Left renal pelvis (tissue), 4 donors: Measurements from ENCODE around the gene PARK7. TPM values are rescaled to one million over a fixed set of nuclear protein-coding genes. Genes with fewer than 3 reads are reported as not detected.

Experiments
- DNase-seq, 4 donors: peaks; one replicate each; pipeline ENCODE4 v3.0.0-alpha.2; 2013; ENCODE audit warnings: low read depth in 4 of 4, low spot score in 3 of 4
- polyA plus RNA-seq, 4 donors: library from polyadenylated mRNA; unstranded; fragments of 120-200 nt; gene quantifications; one replicate each; pipeline ENCODE4 v1.2.1, GENCODE V29; 2013; ENCODE audit not compliant: insufficient read length in 4 of 4

Gene PARK7
- polyA plus RNA-seq, 4 donors = 267 to 365 (median 318) TPM

DNA sequence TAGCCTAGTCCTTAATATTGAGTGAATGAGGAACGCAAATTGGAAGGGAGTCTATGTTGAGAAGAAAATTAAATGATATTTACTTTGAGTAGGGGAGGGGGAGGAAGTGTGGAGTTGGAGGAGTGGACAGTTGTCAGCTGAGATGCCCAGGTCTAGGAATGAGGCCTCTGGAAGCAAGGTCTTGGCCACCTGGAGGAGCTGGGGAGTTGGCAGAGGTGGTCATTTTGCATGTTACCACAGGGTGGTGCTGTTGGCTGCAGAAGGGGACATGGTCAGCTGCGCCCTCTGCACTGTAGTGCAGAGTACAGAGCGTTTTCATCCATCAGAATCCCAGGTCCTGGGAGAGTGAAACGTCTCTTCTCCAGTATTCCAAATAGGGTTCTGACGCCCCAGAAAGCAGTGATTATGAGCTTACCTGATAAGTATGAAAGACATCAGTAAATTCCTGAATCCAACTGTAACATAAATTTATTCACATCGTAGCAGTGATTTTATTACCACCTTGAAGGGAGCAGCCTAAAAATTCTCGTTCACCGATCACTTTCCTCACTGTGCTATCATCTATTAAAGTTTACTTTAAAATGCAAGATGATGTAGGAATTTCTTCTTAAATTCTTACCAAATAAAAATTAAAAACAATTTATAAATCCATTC lies 13.8 kb downstream of the PARK7 start:
- DNase-seq = peak in 3 of 4 donors; percentile 36 to 57 (median 55)

DNA sequence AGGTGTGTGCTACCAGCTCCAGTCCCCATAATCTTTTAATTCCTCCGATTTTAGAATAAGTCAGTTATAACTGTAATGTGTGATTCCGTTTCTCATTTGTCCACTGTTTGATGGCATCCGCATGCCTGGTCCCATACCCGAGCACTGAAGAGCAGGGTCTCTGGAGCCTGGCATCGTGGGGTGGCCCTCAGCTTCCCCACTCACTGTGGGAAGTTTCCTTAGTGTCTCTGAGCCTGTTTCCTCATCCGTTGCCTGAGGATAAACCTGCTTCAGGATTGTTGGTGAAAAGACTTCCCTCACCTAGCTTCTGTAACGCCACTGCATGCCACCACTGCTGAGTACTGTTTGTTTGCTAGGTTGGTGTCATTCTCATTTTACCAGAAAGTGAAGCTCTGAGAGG lies 19.5 kb downstream of the PARK7 start:
- no peak for DNase-seq

DNA sequence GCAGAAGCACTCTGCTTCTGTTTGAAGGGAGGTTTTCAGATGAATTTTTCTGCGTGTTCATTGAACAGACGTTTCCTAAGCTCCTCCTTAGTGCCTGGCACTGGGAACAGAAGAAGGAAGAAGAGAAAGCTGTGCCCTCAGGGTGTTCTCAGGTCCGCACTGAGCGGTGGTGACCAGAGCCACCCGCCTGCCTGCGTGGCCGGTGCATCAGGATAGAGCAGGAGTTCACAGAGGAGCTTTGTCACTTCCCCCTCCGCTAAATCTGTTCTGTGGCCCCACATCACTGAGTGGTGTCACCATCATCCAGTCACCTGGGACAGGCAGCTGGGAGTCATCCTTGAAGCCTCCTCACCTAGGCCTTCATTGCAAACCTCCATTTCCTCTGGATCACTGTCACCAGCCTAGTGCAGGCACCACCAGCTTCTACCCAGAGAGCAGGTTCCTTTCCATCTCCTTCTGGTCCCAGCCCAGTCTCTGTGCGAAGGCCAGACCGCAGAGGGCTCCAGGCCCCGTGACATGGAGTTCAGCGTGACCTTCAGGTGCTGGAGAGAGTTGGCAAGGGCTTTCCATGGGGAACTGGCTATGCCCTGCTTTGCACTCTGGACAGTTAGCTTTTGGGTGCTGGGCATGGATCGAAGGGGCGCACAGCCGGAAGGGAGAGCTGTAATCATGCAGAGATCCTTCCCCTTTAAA lies 21.7 kb downstream of the PARK7 start:
- DNase-seq = no peak

DNA sequence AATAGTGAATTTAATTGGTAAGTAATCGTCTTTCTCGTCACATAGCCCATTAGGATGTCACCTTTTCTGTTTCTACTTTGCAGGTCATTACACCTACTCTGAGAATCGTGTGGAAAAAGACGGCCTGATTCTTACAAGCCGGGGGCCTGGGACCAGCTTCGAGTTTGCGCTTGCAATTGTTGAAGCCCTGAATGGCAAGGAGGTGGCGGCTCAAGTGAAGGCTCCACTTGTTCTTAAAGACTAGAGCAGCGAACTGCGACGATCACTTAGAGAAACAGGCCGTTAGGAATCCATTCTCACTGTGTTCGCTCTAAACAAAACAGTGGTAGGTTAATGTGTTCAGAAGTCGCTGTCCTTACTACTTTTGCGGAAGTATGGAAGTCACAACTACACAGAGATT lies 23.3 kb downstream of the PARK7 start:
- DNase-seq = no peak

DNA sequence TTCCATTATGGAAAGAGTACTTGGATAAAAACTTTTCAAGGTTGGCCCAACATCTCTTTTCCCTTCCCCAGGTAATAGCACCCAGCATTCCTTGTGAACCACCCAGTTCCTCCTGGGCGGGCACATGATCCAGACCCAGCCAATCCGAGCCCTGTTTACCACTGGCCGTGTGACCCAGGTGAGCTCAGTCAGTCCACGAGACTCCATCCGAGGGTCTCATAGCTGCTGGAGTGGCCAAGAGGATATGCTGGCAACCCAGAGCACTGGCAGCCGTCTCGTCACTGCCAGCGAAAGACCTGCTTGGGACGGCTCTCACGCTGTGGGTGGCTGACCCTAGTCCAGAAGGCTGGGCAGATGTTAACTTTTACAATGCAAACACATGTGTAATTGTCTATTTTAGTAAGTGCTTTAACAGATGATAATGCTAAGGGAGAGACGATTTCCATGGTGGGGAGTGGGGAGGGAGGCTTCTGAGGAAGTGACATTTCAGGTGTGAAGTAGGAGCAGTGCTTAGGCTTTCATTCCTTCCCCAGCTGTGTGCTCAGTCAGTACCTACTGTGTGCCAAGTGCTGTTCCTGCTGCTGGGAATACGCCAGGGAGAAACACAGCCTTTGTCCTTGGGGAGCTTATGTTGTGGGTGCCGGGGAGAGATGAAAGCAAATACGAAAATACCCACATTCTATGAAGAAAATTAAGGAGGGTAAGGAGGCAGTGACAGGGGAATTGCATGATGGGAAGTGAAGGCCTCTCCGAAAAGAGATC lies 24.5 kb downstream of the PARK7 start:
- DNase-seq = no peak

DNA sequence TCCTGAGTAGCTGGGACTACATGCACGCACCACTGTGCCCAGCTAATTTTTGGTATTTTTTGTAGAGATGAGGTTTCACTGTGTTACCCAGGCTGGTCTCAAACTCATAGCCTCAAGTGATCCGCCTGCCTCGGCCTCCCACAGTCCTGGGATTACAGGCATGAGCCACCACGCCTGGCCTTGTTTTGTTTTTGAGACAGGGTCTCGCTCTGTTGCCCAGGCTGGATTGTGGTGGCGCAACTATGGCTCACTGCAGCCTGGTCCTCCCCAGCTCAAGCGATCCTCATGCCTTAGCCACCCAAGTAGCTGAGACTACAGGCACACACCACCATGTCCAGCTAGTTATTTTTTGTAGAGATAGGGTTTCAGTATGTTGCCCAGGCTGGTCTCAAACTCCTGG lies 26.0 kb downstream of the PARK7 start:
- DNase-seq = no peak

DNA sequence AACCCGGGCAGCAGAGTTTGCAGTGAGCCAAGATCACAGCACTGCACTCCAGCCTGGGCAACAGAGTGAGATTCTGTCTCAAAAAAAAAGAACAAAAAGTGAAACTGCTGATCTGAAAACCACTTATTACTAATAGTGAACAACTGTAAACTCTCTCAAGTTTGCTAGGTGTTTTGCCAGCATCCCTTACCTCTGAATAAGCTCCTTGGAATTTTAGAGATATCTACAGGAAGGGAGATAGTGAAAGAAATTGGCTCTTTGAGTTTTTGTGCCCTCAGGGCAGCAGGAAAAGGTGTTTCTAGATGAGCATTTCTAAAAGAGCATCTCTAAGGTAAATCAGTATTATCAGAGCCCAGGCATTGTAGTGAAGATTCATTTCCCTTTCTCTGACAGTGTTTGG lies 27.1 kb downstream of the PARK7 start:
- DNase-seq = no peak

DNA sequence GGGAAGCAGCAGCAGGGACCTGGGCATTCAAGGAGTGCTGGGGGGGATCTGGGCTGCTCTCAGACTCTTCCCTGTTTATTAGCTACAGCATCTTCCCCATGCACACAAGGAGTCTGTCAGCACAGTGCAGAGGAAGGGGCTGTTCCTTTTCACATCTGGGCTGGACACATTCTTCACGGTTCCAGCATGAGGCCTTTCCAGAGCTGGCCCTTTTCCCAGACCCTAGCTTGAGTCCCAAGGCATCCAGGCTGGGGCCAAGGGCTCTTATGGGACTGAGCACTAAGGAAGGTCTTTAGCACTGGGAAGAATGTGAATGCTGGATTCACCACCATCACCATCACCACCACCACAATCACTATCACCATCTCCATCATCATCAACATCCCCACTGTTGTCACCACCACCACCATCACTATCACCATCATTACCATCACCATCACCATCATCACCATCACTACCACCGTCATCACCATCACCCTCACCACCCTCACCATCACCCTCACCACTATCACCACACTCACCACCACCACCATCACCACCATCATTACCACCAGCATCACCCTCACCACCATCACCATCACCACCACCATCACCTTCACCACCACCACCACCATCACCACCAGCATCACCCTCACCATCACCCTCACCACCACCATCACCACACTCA lies 28.4 kb downstream of the PARK7 start:
- no peak for DNase-seq

DNA sequence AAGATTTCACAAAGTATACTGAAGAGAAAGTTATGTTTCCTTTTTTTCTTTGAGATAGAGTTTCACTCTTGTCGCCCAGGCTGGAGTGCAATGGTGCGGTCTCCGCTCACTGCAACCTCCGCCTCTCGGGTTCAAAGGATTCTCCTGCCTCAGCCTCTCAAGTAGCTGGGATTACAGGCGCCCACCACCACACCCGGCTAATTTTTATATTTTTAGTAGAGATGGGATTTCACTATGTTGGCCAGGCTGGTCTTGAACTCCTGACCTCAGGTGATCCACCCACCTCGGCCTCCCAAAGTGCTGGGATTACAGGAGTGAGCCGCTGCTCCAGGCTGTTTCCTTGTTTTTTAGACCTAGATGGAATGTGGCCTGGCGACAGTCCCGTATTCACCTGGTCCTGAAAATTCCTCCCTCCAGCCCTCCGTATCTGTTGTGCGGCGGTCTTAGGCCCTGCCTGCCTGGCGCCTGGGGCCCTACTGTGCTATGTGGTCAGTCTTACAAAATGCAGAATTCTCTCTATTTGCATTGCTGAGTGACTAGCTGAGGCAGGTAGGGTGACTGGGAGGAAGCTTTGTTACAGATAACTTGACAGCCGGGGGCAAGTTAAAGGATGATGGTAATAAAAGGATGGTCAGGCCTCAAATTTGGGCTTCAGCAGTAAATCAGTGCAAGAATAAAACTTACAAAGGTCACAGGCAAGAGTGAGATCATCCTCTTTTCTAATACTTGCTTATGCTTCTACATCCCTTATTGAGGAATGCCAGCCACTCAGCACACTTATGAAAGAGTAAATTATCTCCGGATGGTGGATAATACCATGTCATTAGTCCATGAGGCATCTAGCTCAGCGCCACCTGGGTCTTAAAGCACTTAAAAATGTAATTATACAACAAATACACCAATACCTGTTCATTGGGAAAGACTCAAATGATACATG lies 30.3 kb downstream of the PARK7 start:
- no peak for DNase-seq

DNA sequence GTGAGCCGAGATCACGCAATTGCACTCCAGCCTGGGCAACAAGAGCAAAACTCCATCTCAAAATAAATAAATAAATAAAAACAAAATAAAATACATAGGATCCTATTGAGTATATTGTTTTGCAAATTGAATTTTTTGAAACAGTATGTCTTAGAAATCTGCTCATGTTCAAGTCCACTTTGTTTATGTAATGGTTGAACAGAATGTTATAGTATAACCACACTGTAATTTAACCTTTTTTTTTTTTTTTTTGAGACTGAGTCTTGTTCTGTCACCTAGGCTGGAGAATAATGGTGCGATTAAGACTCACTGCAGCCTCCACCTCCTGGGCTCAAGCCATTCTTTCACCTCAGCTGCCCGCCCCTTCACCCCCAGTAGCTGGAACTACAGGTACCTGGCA lies 31.4 kb downstream of the PARK7 start:
- DNase-seq = no peak

DNA sequence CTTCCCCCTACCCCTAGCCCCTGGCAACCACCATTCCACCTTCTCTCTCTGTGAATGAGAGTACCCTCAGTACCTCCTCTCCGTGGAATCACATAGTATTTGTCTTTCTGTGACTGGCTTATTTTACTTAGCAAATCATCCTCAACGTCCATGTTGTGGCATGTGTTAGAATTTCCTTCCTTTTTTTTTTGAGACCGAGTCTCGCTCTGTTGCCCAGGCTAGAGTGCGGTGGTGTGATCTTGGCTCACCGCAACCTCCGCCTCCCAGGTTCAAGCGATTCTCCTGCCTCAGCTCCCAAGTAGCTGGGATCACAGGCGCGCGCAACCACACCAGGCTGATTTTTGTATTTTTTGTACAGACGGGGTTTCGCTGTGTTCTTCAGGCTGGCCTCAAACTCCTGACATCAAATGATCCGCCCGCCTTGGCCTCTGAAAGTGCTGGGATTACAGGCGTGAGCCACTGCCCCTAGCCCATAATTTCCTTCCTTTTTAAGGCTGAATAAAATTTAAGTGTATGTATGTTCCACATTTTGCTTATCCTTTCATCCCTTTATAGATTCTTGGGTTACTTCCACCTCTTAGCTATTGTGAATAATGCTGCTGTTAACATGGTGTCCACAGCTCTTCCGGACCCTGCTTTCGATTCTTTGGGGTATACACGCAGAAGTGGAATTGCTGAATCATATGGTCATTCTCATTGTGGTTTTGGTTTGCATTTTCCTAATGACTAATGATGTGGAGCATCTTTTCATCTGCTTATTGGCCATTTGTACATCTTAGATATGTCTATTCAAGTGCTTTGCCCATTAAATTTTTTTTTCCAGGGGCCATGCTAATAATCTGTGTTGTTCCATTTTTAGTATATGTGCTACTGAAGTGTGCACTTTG lies 32.3 kb downstream of the PARK7 start:
- DNase-seq = no peak

DNA sequence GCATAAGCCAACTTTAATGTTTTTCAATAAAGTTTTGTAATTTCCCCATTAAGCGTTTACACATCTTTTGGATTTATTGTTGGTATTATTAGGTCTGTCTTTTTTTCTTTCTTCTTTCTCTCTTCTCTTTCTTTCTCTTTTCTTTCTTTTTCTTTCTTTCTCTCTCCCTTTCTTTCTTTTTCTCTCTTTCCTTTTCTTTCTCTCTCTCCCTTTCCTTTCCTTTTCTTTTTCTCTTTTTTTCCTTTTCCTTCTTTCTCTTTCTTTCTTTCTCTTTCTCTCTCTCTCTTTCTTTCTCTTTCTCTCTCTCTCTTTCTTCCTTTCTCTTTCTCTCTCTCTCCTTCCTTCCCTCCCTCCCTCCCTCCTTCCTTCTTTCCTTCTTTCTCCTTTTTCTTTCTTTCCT lies 33.3 kb downstream of the PARK7 start:
- DNase-seq = no peak

DNA sequence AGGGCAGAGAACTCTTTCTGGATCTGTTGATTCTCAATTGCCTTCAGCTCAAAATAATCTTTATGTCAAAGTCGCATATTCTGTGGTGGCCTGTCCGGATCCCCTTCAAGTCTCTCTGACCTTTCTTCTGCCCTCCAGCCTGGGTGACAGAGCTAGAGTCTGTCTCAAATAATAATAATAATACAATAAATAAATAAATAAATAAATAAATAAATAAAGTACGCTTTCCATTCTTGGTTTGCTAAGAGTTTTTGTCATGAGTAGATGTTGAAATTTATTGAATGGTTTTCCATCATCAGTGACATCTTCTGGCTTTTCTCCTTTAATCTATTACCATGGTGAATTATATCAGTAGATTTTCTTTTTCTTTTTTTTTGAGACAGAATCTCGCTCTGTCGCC lies 33.9 kb downstream of the PARK7 start:
- no peak for DNase-seq

DNA sequence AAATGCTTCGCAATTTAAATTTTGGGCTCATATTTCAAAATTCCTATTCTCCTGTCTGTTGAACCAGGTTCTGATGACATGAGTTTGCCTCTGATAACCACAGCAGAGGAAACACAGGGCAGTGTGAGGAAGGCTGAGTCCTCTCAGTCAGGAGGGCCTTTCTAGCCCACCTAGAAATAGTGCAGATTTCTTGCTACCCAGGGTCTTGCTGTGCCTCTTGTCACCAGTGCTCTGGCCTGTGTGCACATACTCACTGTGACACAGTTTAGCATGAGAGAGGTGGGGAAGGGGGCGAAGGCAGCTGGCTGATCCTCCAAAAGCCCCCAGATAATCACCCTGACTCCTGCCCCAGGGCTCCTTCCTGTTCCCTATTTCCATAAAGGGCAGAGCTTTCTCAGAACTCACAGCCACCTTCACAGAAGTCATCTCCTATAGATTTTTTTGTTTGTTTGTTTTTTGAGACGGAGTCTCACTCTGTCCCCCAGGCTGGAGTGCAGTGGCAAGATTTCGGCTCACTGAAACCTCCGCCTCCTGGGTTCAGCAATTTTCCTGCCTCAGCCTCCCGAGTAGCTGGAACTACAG lies 40.9 kb downstream of the PARK7 start:
- DNase-seq = no peak

DNA sequence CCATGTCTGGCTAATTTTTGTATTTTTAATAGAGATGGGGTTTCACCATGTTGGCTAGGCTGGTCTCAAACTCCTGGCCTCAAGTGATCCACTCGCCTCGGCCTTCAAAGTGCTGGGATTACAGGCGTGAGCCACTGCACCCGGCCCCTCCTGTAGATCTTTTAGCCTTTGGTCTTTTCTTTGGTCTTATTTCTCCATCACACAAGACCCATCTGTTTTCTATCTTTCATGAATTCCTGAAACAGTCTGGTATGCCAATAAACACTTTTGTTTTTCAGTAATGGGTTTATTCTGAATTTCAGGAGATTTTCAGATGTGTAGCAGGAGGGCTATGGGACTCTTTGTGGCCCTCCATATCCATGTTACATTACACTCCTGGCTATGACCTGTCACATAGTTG lies 41.4 kb downstream of the PARK7 start:
- no peak for DNase-seq

DNA sequence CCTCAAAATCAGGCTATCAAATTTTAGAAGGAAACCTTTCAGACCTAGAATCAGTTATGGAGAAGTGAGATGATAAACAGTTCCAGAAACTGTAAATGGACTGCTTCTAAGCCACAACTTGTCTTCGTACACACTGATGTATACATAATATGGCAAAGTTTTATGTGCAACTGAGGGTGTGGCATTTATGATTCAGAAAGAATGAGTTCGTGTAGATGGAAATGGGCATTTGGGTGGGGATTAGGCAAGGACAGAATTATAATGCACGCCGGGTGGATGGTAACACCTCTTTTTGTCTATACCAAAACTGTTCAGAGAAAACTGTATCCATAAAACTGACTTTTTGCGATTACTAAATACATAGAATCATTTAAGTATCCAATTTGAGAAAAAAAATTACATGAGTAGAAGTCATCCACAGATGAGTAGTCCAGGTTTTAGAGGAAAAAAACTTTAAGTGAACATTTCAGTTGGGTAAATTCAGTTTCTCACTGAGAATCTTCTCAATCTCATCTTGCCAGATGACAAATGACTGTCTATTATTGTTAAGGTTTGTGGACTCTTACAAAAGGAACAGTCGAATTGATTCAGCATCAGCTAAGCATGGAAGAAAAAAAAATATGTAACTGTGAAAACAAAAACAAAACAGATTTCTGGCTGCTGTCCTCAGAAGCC lies 42.1 kb downstream of the PARK7 start:
- DNase-seq = no peak

DNA sequence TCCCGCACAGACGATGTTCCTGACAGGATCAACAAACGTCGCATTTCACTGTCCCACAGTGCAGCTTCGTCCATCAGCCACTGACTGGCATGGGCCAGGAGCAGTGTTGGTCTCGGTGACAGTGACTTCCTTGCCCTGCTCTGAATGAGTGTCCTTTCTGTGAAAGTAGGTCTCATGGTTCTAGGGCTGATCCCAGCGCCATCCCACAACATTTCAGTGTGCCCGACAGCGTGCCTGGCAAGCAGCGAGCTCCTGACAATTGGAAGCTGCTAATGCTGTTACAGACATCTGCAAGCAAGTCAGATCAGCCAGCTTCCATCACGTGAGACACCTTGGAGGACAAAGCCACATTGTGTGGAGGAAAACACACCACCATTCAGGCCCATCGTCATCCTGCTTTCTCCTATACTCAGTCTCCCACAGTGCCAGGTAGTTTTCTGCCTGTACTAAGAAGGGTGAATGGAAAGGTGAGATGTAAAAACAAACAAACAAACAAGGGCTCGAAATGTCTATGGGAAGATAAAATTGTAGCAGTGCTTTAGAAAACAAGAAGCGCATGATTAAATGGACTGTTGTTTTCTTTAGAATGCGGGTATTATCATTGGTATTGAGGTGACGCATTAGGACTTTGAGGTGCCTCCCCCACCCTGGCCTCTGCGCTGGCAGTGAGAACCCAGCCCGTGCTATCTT lies 42.7 kb downstream of the PARK7 start:
- no peak for DNase-seq
